ENCODE measurements around the gene CIPC. TPM values are rescaled to one million over a fixed set of nuclear protein-coding genes. Genes with fewer than 3 reads are reported as not detected.

CIPC gene
- total and polyA plus RNA-seq, 2 of the 13 experiments (the other 11 are each of a cell fraction or from before 2014, with no cell fraction given): 7.6 to 13.9 TPM

GRCh38 chr14:77133720-77134338, 35.8 kb downstream of the CIPC start (continued):
- TF ChIP-seq PITX1 (CRISPR knock-in tag; IDR thresholded peaks at IDR 0.05) (0 out of 2 replicates have a peak, but pooled peaks have one; percentile 27), LRRFIP1 (CRISPR knock-in tag; conservative IDR thresholded peaks at IDR 0.05) (peak; percentile 91; the same call in 1 of the 2 replicates), MTERF4 (CRISPR knock-in tag; IDR thresholded peaks at IDR 0.05) (peak; percentile 76; the same call in 1 of the 2 replicates), TSC22D2 (CRISPR knock-in tag; IDR thresholded peaks at IDR 0.05; ENCODE audit: borderline replicate concordance) (peak; percentile 92; the same call in 1 of the 2 replicates), EP300 (IDR thresholded peaks at IDR 0.05; ENCODE audit: low read depth in 2 of 2, low read length in 2 of 2) (no peak), EP300 (CRISPR knock-in tag; IDR thresholded peaks at IDR 0.05; ENCODE audit: borderline replicate concordance) (peak; percentile 34; the same call in 1 of the 2 replicates), WIZ (CRISPR knock-in tag; IDR thresholded peaks at IDR 0.05) (peak; percentile 96), GABPB1 (CRISPR knock-in tag; IDR thresholded peaks at IDR 0.05) (peak; percentile 38; the same call in 1 of the 2 replicates), ZNF567 (CRISPR knock-in tag; IDR thresholded peaks at IDR 0.05; ENCODE audit: borderline replicate concordance) (no peak), FOXA3 (CRISPR knock-in tag; IDR thresholded peaks at IDR 0.05) (peak; percentile 21; the same call in 1 of the 2 replicates), SATB2 (CRISPR knock-in tag; IDR thresholded peaks at IDR 0.05) (peak; percentile 73; the same call in 1 of the 2 replicates), THAP11 (CRISPR knock-in tag; IDR thresholded peaks at IDR 0.05) (peak; percentile 50; the same call in 1 of the 2 replicates), NFKBIZ (CRISPR knock-in tag; IDR thresholded peaks at IDR 0.05) (peak; percentile 48; the same call in 1 of the 2 replicates), ZNF878 (CRISPR knock-in tag; IDR thresholded peaks at IDR 0.05) (0 out of 2 replicates have a peak, but pooled peaks have one; percentile 41), TEAD2 (CRISPR knock-in tag; IDR thresholded peaks at IDR 0.05) (peak; percentile 68; the same call in 1 of the 2 replicates), ZNF614 (CRISPR knock-in tag; IDR thresholded peaks at IDR 0.05; ENCODE audit: borderline replicate concordance) (peak; percentile 69; the same call in 1 of the 2 replicates), IRF2 (CRISPR knock-in tag; IDR thresholded peaks at IDR 0.05) (0 out of 2 replicates have a peak, but pooled peaks have one; percentile 45), ZNF768 (CRISPR knock-in tag; IDR thresholded peaks at IDR 0.05) (peak; percentile 18; the same call in 1 of the 2 replicates), SRY (CRISPR knock-in tag; IDR thresholded peaks at IDR 0.05) (0 out of 2 replicates have a peak, but pooled peaks have one; percentile 73)
- TF ChIP-seq, protein P1, sequence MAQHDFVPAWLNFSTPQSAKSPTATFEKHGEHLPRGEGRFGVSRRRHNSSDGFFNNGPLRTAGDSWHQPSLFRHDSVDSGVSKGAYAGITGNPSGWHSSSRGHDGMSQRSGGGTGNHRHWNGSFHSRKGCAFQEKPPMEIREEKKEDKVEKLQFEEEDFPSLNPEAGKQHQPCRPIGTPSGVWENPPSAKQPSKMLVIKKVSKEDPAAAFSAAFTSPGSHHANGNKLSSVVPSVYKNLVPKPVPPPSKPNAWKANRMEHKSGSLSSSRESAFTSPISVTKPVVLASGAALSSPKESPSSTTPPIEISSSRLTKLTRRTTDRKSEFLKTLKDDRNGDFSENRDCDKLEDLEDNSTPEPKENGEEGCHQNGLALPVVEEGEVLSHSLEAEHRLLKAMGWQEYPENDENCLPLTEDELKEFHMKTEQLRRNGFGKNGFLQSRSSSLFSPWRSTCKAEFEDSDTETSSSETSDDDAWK (CRISPR knock-in tag; IDR thresholded peaks at IDR 0.05): no peak
- TF ChIP-seq, protein P2, sequence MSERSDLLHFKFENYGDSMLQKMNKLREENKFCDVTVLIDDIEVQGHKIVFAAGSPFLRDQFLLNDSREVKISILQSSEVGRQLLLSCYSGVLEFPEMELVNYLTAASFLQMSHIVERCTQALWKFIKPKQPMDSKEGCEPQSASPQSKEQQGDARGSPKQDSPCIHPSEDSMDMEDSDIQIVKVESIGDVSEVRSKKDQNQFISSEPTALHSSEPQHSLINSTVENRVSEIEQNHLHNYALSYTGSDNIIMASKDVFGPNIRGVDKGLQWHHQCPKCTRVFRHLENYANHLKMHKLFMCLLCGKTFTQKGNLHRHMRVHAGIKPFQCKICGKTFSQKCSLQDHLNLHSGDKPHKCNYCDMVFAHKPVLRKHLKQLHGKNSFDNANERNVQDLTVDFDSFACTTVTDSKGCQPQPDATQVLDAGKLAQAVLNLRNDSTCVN (CRISPR knock-in tag; IDR thresholded peaks at IDR 0.05; ENCODE audit: borderline replicate concordance): peak; percentile 76; the same call in 1 of the 2 replicates
- TF ChIP-seq, protein P3, sequence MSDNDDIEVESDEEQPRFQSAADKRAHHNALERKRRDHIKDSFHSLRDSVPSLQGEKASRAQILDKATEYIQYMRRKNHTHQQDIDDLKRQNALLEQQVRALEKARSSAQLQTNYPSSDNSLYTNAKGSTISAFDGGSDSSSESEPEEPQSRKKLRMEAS (IDR thresholded peaks at IDR 0.05): no peak
